KG1 (cell line): ENCODE data around the gene TM4SF5.

Experiments used
- DNase-seq: peaks from one replicate; lab custom pipeline; 2025; lab: John Stamatoyannopoulos, UW

TM4SF5 gene

GRCh38 chr17:4771519-4772234, at the start of gene TM4SF5:
TSS of gene TM4SF5 (plus strand) at chr17:4771886. CDS start at chr17:4771923, 37 bp downstream.
- no peak for DNase-seq

GRCh38 chr17:4722678-4723240, 48.9 kb upstream of the TM4SF5 start:
- no peak for DNase-seq

GRCh38 chr17:4724650-4725049, 47.0 kb upstream of the TM4SF5 start:
- no peak for DNase-seq

GRCh38 chr17:4725646-4726310, 45.9 kb upstream of the TM4SF5 start:
- peak; percentile 3 for DNase-seq

- DNase-seq: no peak
Measured at GRCh38 chr17:4728124-4728523, 43.6 kb upstream of the TM4SF5 start.

GRCh38 chr17:4733073-4733531, 38.6 kb upstream of the TM4SF5 start:
- DNase-seq: peak; percentile 4

- no peak for DNase-seq
Measured at GRCh38 chr17:4734857-4735475, 36.7 kb upstream of the TM4SF5 start.

GRCh38 chr17:4735876-4736651, 35.6 kb upstream of the TM4SF5 start:
- no peak for DNase-seq

- no peak for DNase-seq
Measured at GRCh38 chr17:4738136-4739121, 33.3 kb upstream of the TM4SF5 start.

GRCh38 chr17:4739122-4740024, 32.3 kb upstream of the TM4SF5 start, which contains the start of the genes CXCL16 and ZMYND15:
TSS of gene CXCL16 (minus strand) at chr17:4739928. CDS start at chr17:4739339, 589 bp downstream.
TSS of gene ZMYND15 (plus strand) at chr17:4739833. CDS start at chr17:4740549, 716 bp downstream.
- DNase-seq: no peak

GRCh38 chr17:4740025-4740351, 31.7 kb upstream of the TM4SF5 start:
- no peak for DNase-seq

GRCh38 chr17:4740584-4740983, 31.1 kb upstream of the TM4SF5 start:
- no peak for DNase-seq

- DNase-seq: no peak
Measured at GRCh38 chr17:4741544-4741943, 30.1 kb upstream of the TM4SF5 start.

- DNase-seq: no peak
Measured at GRCh38 chr17:4742133-4742532, 29.6 kb upstream of the TM4SF5 start.

GRCh38 chr17:4742629-4743028, 29.1 kb upstream of the TM4SF5 start:
- DNase-seq: no peak

GRCh38 chr17:4743216-4743615, 28.5 kb upstream of the TM4SF5 start:
- no peak for DNase-seq

GRCh38 chr17:4743898-4744297, 27.8 kb upstream of the TM4SF5 start:
- no peak for DNase-seq

- no peak for DNase-seq
Measured at GRCh38 chr17:4744999-4745969, 26.4 kb upstream of the TM4SF5 start.
